SK-N-SH (cell line): ENCODE measurements around the gene LATS2. TPM values are rescaled to one million over a fixed set of nuclear protein-coding genes. Genes with fewer than 3 reads are reported as not detected.

ENCODE experiments used
- polyA plus RNA-seq, 3 experiments: library from polyadenylated mRNA; depleted of rRNA; stranded (reverse); fragments of >200 nt; gene quantifications; 2 replicates each; pipeline ENCODE4 v1.2.3, GENCODE V29; 2012
- small RNA-seq, 7 experiments: library from RNA; depleted of rRNA; stranded (forward); fragments of <200 nt; gene quantifications; one replicate each; pipeline ENCODE3, GENCODE V24; 2012

Gene LATS2
- polyA plus RNA-seq, 1 of the 3 experiments (the other 2 are of a cell fraction): 19.6 TPM

Small RNA genes within 50 kb of the gene (small RNA-seq; reads per million reads assigned to genes)
- gene PPIAP27 (0 reads per million in 7 experiments), gene RNU4-9P (0 reads per million in 7 experiments)

Other genes with a start within 250 kb of the LATS2 start
- 4.2 and 5.2 TPM in 2 replicates for gene XPO4, start 158.8 kb downstream of the LATS2 start, polyA plus RNA-seq (2012; rRNA removed)
- 36.6 and 36.8 TPM in 2 replicates for gene SAP18, start 78.5 kb upstream of the LATS2 start, polyA plus RNA-seq (2012; rRNA removed)
- gene SKA3, start 115.0 kb upstream of the LATS2 start, polyA plus RNA-seq (2012; rRNA removed): 5.9 and 6.4 TPM in 2 replicates
- 16.4 and 19.9 TPM in 2 replicates for gene MRPL57, start 115.1 kb upstream of the LATS2 start, polyA plus RNA-seq (2012; rRNA removed)